MM.1S (cell line): ENCODE data around the gene ULBP1.

Source experiments
- CTCF ChIP-seq: fragments of 300-600 bp; sonication (generic); IDR thresholded peaks from 2 replicates; pipeline ENCODE4 v1.5.1; 2016; ENCODE audit warnings: antibody characterized with exemption, low read length, mixed read lengths
- EZH2 ChIP-seq: fragments of 300-600 bp; sonication (generic); optimal IDR thresholded peaks from 2 replicates; pipeline ENCODE3; 2017; ENCODE audit warnings: low read depth, mild to moderate bottlenecking, antibody characterized with exemption, low read length, mixed read lengths
- EZH2phosphoT487 ChIP-seq: fragments of 300-600 bp; sonication (generic); IDR thresholded peaks from 2 replicates; pipeline ENCODE4 v1.6.1; 2018; ENCODE audit warnings: antibody characterized with exemption, low read length

GRCh38 chr6:149977221-149977620, 13.5 kb downstream of the ULBP1 start:
- TF ChIP-seq EZH2phosphoT487 (no peak), CTCF (no peak), EZH2 (no peak)
